HepG2 (cell line): ENCODE data around the gene CSF3R. TPM values are rescaled to one million over a fixed set of nuclear protein-coding genes. Genes with fewer than 3 reads are reported as not detected.

Experiments
- ATAC-seq: fragments of 200-7000 bp; cut with Tn5 transposase; 3 replicates; pipeline ENCODE4 v1.9.1; 2020; ENCODE audit warnings: mild to moderate bottlenecking, moderate library complexity
- BruUV-seq: library from RNA; stranded (reverse); fragments of 400-500 nt; replicated peaks from 2 replicates; lab custom pipeline; 2021; lab: Mats Ljungman, UMichigan
- CTCF ChIA-PET: fragments of 300-600 bp; formaldehyde crosslinking; extraction: SDS; loops from one replicate; lab custom pipeline; 2021; ENCODE audit warnings: low total read pairs, inconsistent platforms, low intra/inter-chr PET ratio; lab: Yijun Ruan, JAX
- POLR2A ChIA-PET: fragments of 350-600 bp; sonication (Branson Sonifier 250); formaldehyde crosslinking; loops from one replicate; lab custom pipeline; 2020; ENCODE audit warnings: antibody characterized with exemption, inconsistent platforms; lab: Yijun Ruan, JAX
- DNase-seq: peaks from one replicate; pipeline ENCODE4 v3.0.0-alpha.2; 2015; ENCODE audit warnings: low spot score
- FAIRE-seq: peaks from 3 replicates; lab custom pipeline; 2011; peaks lifted over from hg19 to GRCh38; lab: Jason Lieb, UNC
- H2AFZ ChIP-seq: one replicate; pipeline ENCODE4 v1.6.1; 2011; ENCODE audit warnings: low read length, inconsistent platforms
- H3K27ac ChIP-seq: fragments of 300-600 bp; 3 replicates; pipeline ENCODE4 v1.8.0; 2011; ENCODE audit warnings: mixed run types, mild to moderate bottlenecking, mixed read lengths, low read length, inconsistent platforms; ENCODE audit not compliant: insufficient read depth; ENCODE audit errors: extremely low read length
- H3K27me3 ChIP-seq, 2 experiments: fragments of 200-600 bp in 1 of 2; 2 replicates in 1 of 2; 3 replicates in 1 of 2; pipeline versions ENCODE4 v1.6.0 to v1.8.0; 2011; ENCODE audit warnings: low read length in 2 of 2, mild to moderate bottlenecking in 2 of 2, moderate library complexity in 2 of 2, inconsistent platforms in 1 of 2; ENCODE audit not compliant: insufficient read depth in 2 of 2, control insufficient read depth in 1 of 2
- H3K36me3 ChIP-seq, 2 experiments: fragments of 200-600 bp in 1 of 2; replicated peaks in 1 of 2; 2 replicates in 1 of 2; 3 replicates in 1 of 2; pipeline versions ENCODE4 v1.5.1 to v1.8.0; 2011; ENCODE audit warnings: low read length in 2 of 2, inconsistent platforms in 1 of 2; ENCODE audit not compliant: insufficient read depth in 2 of 2, control insufficient read depth in 1 of 2
- H3K4me1 ChIP-seq: 2 replicates; pipeline ENCODE4 v1.5.1; 2012; ENCODE audit warnings: low read length, inconsistent platforms; ENCODE audit not compliant: insufficient read depth
- H3K4me2 ChIP-seq: 2 replicates; pipeline ENCODE4 v1.6.0; 2011; ENCODE audit warnings: low read depth, low read length, inconsistent platforms
- H3K4me3 ChIP-seq, 3 experiments: fragments of 200-600 bp in 1 of 3; sonication (generic), shearing (Covaris generic) in 1 of 3; replicated peaks in 1 of 3; 2 replicates each; pipeline ENCODE4 v1.5.1; 2011 to 2016; ENCODE audit warnings: low read length in 3 of 3, inconsistent platforms in 2 of 3, low read depth in 2 of 3, mild to moderate bottlenecking in 2 of 3, control low read depth in 1 of 3, mixed read lengths in 1 of 3; ENCODE audit not compliant: insufficient read depth in 1 of 3
- H3K79me2 ChIP-seq: one replicate; pipeline ENCODE4 v1.6.1; 2011; ENCODE audit warnings: low read length, inconsistent platforms; ENCODE audit not compliant: insufficient read depth
- H3K9ac ChIP-seq: 2 replicates; pipeline ENCODE4 v1.6.0; 2011; ENCODE audit warnings: mild to moderate bottlenecking, low read depth, low read length, inconsistent platforms; ENCODE audit not compliant: insufficient read depth
- H3K9me3 ChIP-seq: 2 replicates; pipeline ENCODE4 v1.5.1; 2012; ENCODE audit warnings: mild to moderate bottlenecking, low read length
- H4K20me1 ChIP-seq: 2 replicates; pipeline ENCODE4 v1.6.0; 2011; ENCODE audit warnings: inconsistent platforms, mild to moderate bottlenecking, low read length, moderate library complexity; ENCODE audit not compliant: insufficient read depth
- DNMT1 ChIP-seq: sonication (generic); formaldehyde crosslinking; IDR thresholded peaks from 2 replicates; pipeline ENCODE4 v1.5.1; 2020; ENCODE audit warnings: mild to moderate bottlenecking, missing genetic modification reagents
- HDAC2 ChIP-seq: sonication (generic); formaldehyde crosslinking; IDR thresholded peaks from 2 replicates; pipeline ENCODE4 v1.4.0; 2020; ENCODE audit warnings: missing genetic modification reagents
- ISL2 ChIP-seq: sonication (generic); formaldehyde crosslinking; IDR thresholded peaks from 2 replicates; pipeline ENCODE4 v1.5.0; 2020; ENCODE audit warnings: missing genetic modification reagents
- LCORL ChIP-seq, 2 experiments: fragments of 450-650 bp in 1 of 2; sonication (generic) in 1 of 2; formaldehyde crosslinking in 1 of 2; IDR thresholded peaks; 2 replicates each; pipeline versions ENCODE4 v1.5.0 to v1.6.1; 2017 to 2020; ENCODE audit warnings: antibody characterized with exemption in 1 of 2, missing genetic modification reagents in 1 of 2
- NKX3-1 ChIP-seq: sonication (generic); formaldehyde crosslinking; IDR thresholded peaks from 2 replicates; pipeline ENCODE4 v1.5.0; 2020; ENCODE audit warnings: missing genetic modification reagents
- RFXAP ChIP-seq: sonication (generic); formaldehyde crosslinking; IDR thresholded peaks from 2 replicates; pipeline ENCODE4 v1.4.0; 2020; ENCODE audit warnings: missing genetic modification reagents, borderline replicate concordance
- SMAD3 ChIP-seq: sonication (generic); formaldehyde crosslinking; IDR thresholded peaks from 2 replicates; pipeline ENCODE4 v1.4.0; 2020; ENCODE audit warnings: missing genetic modification reagents
- SRY ChIP-seq: sonication (generic); formaldehyde crosslinking; IDR thresholded peaks from 2 replicates; pipeline ENCODE4 v1.8.0; 2022; ENCODE audit warnings: mild to moderate bottlenecking, missing genetic modification reagents
- TCF7L2 ChIP-seq: IDR thresholded peaks from 2 replicates; pipeline ENCODE4 v1.6.1; 2011; ENCODE audit warnings: mild to moderate bottlenecking, low read depth, low read length, moderate library complexity
- TEAD3 ChIP-seq: optimal IDR thresholded peaks from 2 replicates; pipeline ENCODE3; 2016; ENCODE audit warnings: borderline replicate concordance
- ZMYM3 ChIP-seq: sonication (generic); formaldehyde crosslinking; IDR thresholded peaks from 2 replicates; pipeline ENCODE4 v1.5.1; 2020; ENCODE audit warnings: mild to moderate bottlenecking, missing genetic modification reagents
- ZNF350 ChIP-seq: sonication (generic); formaldehyde crosslinking; IDR thresholded peaks from 2 replicates; pipeline ENCODE4 v1.4.0; 2020; ENCODE audit warnings: mild to moderate bottlenecking, low read depth, missing genetic modification reagents, borderline replicate concordance
- ZNF629 ChIP-seq: sonication (generic); formaldehyde crosslinking; conservative IDR thresholded peaks from 2 replicates; pipeline ENCODE4 v1.5.0; 2020; ENCODE audit warnings: missing genetic modification reagents
- ZNF761 ChIP-seq: sonication (generic); formaldehyde crosslinking; conservative IDR thresholded peaks from 2 replicates; pipeline ENCODE4 v1.4.0; 2020; ENCODE audit warnings: mild to moderate bottlenecking, missing genetic modification reagents
- ZSCAN22 ChIP-seq: sonication (generic); formaldehyde crosslinking; IDR thresholded peaks from 2 replicates; pipeline ENCODE4 v1.4.0; 2020; ENCODE audit warnings: mild to moderate bottlenecking, missing genetic modification reagents
- WGBS: methylation state at CpG from one replicate; pipeline ENCODE4 v1.1.6; 2017; ENCODE audit warnings: low lambda C conversion rate; 5-methylcytosine and 5-hydroxymethylcytosine counted together
- in situ Hi-C: cut with HindIII; loops from 2 replicates; pipeline ENCODE4 v1.10.0; 2017; ENCODE audit warnings: low pct_unique_long_range_greater_than_20kb; ENCODE audit not compliant: extremely low pct_ligation_motif_present
- intact Hi-C: fragments of 100-400 bp; cut with micrococcal nuclease; formaldehyde crosslinking; loops from one replicate; pipeline ENCODE4 v1.10.0; 2022; ENCODE audit not compliant: unreplicated experiment
- polyA plus RNA-seq, 8 experiments: library from polyadenylated mRNA; depleted of rRNA in 3 of 8; stranded (reverse) in 7 of 8; unstranded in 1 of 8; fragments of >200 nt; fragmentation: Illumina TruSeq in 4 of 8; extraction: Trizol in 4 of 8; gene quantifications; 2 replicates each; pipeline versions ENCODE4 v1.2.1 to v1.2.3, GENCODE V29; 2011 to 2016; ENCODE audit warnings: low read depth in 4 of 8, missing spikeins in 1 of 8, mixed read lengths in 1 of 8; ENCODE audit not compliant: insufficient read depth in 1 of 8
- total RNA-seq, 5 experiments: library from RNA; depleted of rRNA; stranded (reverse); fragments of >200 nt; fragmentation: Illumina TruSeq; extraction: Trizol; gene quantifications; 2 replicates each; pipeline ENCODE4 v1.2.3, GENCODE V29; 2016; ENCODE audit warnings: low read depth in 1 of 5
- TF ChIP-seq, protein P1 (sequence below): sonication (generic); formaldehyde crosslinking; IDR thresholded peaks from 2 replicates; pipeline ENCODE4 v1.4.0; 2020; ENCODE audit warnings: missing genetic modification reagents

Gene CSF3R
- total and polyA plus RNA-seq, 2 of the 13 experiments (the other 11 are each of a cell fraction or from before 2014, with no cell fraction given): 11.9 to 28.8 TPM

DNA sequence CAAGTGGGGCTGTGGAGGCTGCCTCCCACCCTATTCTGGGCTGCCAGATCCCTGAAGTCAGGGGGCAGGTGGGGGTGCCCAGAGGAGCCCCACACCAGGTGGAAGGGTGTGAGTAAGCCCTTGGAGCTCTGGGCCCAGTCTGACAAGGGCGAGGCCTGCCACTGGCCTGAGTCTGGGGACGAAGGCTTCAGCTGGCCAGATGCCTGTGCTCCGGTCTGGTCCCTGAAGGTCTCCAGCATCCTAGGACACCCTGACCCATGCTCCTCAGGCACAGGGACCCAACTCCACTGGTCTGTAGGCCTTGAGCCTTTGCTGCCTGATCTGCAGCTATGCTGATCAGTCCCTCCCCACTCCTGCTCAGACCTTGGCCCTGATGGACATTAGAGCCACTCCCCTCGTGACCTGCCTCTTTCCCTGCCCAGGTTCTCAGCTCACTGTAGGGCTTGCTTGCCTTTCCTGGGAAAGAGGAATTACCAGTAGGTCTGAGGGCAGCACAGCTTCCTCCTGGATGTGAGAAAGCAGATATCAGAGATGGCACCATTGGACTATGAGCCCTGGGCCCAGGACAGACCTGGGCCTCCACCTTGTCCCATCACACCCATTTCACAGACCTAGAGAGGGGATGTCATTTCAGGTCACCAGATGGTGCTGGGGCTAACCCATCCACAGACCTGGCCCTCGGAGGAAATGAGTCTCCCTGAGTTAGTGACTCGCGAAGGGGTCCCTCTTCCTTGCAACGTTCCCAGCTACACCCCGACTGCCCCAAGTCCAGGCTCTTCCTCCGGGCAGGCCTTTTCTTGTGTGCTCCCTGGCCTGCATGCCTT lies 32.8 kb upstream of the CSF3R start:
- Histone ChIP-seq H3K79me2 (no peaks in the 10 kb centered on the region), H3K9me3 (no peaks in the 10 kb centered on the region), H3K4me2 (peak overlapping the region; percentile 14), H3K27me3 (peaks cover 1 to 5% of the 10 kb centered on the region in 2 experiments; a peak in 2 of 5 replicates), H3K9ac (no peak overlapping the region), H3K4me1 (peaks cover 41% of the 10 kb centered on the region), H3K27ac (no peak overlapping the region), H3K36me3 (no peaks in the 10 kb centered on the region), H3K4me3 (no peak overlapping the region), H2AFZ (no peak overlapping the region), H4K20me1 (no peaks in the 10 kb centered on the region)
- ChIA-PET CTCF (interaction anchor here (0.8 to 1.2 kb wide), 2 partner anchors 38 to 808 kb away, joined by 3 to 7 read pairs; no protein-coding TSS in a partner anchor), POLR2A (interaction anchor here (0.7 to 1.6 kb wide), 6 partner anchors 7 to 52 kb away, joined by 3 to 4 read pairs (median 3); partner anchors contain the start of gene MRPS15)
- no TSS peak for BruUV-seq
- in situ Hi-C loops (no loop called here), intact Hi-C loops (loop anchor here (5.0 kb wide), 1 partner anchor 917 kb away; no protein-coding TSS in a partner anchor)
- FAIRE-seq (no peak), ATAC-seq (peak; percentile 55), DNase-seq (no peak)
- 34% methylated on average over 7 of the region's 10 CpGs for WGBS
- peak; percentile 29; the same call in 1 of the 2 replicates for TF ChIP-seq ZMYM3 (CRISPR knock-in tag)
- TF ChIP-seq TEAD3 (CRISPR knock-in tag): peak; percentile 15
- TF ChIP-seq DNMT1: 0 out of 2 replicates have a peak, but pooled peaks have one; percentile 12
- no peak for TF ChIP-seq SRY (CRISPR knock-in tag)
- peak; percentile 63 for TF ChIP-seq ZNF629 (CRISPR knock-in tag)
- no peak for TF ChIP-seq SMAD3 (CRISPR knock-in tag)

DNA sequence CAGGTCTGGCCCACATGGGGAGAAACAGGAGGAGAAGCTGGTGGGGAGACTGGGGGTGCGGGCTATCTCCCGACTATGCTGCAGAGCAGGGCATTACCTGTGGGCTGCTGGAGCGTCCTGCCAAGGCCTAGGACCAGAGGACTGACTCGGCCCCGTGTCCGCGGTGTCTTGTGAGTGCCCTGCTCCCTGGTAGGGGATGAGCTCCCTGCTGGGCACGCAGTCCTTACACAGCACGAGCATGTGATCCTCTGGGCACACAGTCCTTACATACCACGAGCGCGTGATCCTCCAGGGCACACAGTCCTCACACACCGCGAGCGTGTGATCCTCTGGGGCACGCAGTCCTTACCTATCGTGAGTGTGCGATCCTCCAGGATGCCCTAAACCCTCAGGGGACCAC lies 31.8 kb upstream of the CSF3R start:
- H3K4me1 ChIP-seq: peaks cover 41% of the 10 kb centered on the region
- H3K27ac ChIP-seq: no peak overlapping the region
- H3K4me2 ChIP-seq: peak overlapping the region; percentile 25; the same call in 1 of the 2 replicates
- ChIA-PET POLR2A (interaction anchor here (0.7 kb wide), 1 partner anchor 43 kb away, joined by 3 read pairs; no protein-coding TSS in a partner anchor), CTCF (no interaction called here)
- H3K9me3 ChIP-seq: no peaks in the 10 kb centered on the region
- TF ChIP-seq NKX3-1 (CRISPR knock-in tag) (no peak), HDAC2 (CRISPR knock-in tag) (no peak), ZSCAN22 (CRISPR knock-in tag) (0 out of 2 replicates have a peak, but pooled peaks have one; percentile 8), ISL2 (CRISPR knock-in tag) (no peak), SMAD3 (CRISPR knock-in tag) (no peak), ZNF761 (CRISPR knock-in tag) (no peak), ZNF350 (no peak), RFXAP (CRISPR knock-in tag) (no peak), TCF7L2 (no peak), LCORL (IDR thresholded peaks at IDR 0.05) (no peak), LCORL (CRISPR knock-in tag; IDR thresholded peaks at IDR 0.05) (no peak)
- TF ChIP-seq, protein P1, sequence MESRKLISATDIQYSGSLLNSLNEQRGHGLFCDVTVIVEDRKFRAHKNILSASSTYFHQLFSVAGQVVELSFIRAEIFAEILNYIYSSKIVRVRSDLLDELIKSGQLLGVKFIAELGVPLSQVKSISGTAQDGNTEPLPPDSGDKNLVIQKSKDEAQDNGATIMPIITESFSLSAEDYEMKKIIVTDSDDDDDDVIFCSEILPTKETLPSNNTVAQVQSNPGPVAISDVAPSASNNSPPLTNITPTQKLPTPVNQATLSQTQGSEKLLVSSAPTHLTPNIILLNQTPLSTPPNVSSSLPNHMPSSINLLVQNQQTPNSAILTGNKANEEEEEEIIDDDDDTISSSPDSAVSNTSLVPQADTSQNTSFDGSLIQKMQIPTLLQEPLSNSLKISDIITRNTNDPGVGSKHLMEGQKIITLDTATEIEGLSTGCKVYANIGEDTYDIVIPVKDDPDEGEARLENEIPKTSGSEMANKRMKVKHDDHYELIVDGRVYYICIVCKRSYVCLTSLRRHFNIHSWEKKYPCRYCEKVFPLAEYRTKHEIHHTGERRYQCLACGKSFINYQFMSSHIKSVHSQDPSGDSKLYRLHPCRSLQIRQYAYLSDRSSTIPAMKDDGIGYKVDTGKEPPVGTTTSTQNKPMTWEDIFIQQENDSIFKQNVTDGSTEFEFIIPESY (CRISPR knock-in tag): peak; percentile 42; the same call in 1 of the 2 replicates
- peaks cover 1 to 5% of the 10 kb centered on the region in 2 experiments; a peak in 2 of 5 replicates for H3K27me3 ChIP-seq
- no peak overlapping the region for H3K9ac ChIP-seq
- H2AFZ ChIP-seq: no peak overlapping the region
- no peaks in the 10 kb centered on the region for H4K20me1 ChIP-seq
- DNase-seq (no peak), FAIRE-seq (no peak), ATAC-seq (0 out of 3 replicates have a peak, but pooled peaks have one; percentile 5)
- H3K36me3 ChIP-seq: no peaks in the 10 kb centered on the region
- WGBS: 67% methylated on average over 11 of the region's 18 CpGs
- no peak overlapping the region for H3K4me3 ChIP-seq
- intact Hi-C loops (no loop called here), in situ Hi-C loops (no loop called here)
- no peaks in the 10 kb centered on the region for H3K79me2 ChIP-seq
- BruUV-seq: no TSS peak
